HG02870 (cell line): ENCODE data around the gene NUMA1.

Experiments used
- ATAC-seq: cut with Tn5 transposase; IDR thresholded peaks from one replicate; pipeline ENCODE4 v1.9.1; 2021; ENCODE audit warnings: mild to moderate bottlenecking, moderate library complexity; ENCODE audit not compliant: unreplicated experiment

NUMA1 gene

GRCh38 chr11:72102946-72103753 is 22.8 kb upstream of the NUMA1 start, which contains the start of gene LAMTOR1:
Gene LAMTOR1, minus strand, starts transcription at chr11:72103297. Its CDS starts 73 bp downstream, at chr11:72103224.
- peak; percentile 87 for ATAC-seq

GRCh38 chr11:72102631-72102945 is 22.2 kb upstream of the NUMA1 start:
- ATAC-seq, result no peak

GRCh38 chr11:72102162-72102561 is 21.8 kb upstream of the NUMA1 start:
- no peak for ATAC-seq

GRCh38 chr11:72100462-72100861 is 20.1 kb upstream of the NUMA1 start:
- ATAC-seq, result no peak

GRCh38 chr11:72100009-72100408 is 19.7 kb upstream of the NUMA1 start:
- ATAC-seq, result no peak

DNA sequence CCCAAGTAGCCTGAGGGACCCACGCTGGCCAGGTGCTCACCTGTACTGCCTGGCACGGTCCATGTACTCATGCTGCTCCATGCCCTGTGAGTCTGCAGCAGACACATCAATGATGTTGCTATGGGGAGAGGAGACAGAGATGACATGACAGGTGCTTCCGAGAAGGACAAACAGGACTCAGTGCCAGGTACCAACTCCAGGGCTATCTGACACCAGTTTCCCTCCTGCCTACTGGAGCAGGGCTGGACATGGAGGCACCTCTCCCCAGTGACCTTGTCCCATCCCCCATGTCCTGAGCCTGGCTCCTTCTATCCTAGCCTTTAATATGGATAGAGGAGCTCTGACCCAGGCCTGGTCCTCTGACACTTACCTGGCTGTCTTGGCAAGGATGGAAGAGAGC is 18.4 kb upstream of the NUMA1 start:
- no peak for ATAC-seq

GRCh38 chr11:72091292-72091691 is 10.9 kb upstream of the NUMA1 start:
- no peak for ATAC-seq

- no peak for ATAC-seq
Observed at GRCh38 chr11:72088076-72088808, 7.9 kb upstream of the NUMA1 start.

DNA sequence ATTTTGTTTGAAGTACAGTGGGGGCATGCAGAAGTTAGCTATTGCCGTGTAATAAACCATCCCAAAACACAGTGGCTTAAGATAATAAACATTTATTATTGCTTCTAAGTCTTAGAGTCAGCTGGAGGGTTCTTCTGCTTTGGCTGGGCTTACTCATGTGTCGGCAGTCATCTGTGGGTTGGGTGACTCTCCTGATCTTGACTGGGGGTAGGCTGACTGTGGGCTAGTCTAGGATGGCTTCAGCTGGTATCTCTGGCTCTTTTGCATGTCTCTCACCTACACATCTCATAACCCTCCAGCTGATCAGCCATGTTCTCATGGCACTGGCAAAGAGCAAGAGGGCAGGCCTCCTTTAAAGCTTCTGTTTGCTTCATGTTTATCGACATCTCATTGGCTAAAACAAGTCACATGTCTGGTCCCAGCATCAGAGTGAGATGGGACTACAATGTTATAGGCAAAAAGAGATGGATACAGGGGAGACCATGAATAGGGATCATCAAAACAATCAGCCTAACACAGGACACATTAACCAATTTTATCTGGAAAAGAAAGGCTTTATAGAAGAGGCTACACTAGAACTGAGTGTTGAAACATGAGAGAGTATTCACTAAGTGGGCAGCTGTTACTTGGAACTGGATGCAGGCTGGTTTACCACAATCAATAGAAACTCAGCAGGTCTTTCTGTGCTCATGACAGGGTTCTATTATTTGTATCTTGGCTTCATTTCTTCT is 5.4 kb upstream of the NUMA1 start:
- no peak for ATAC-seq

DNA sequence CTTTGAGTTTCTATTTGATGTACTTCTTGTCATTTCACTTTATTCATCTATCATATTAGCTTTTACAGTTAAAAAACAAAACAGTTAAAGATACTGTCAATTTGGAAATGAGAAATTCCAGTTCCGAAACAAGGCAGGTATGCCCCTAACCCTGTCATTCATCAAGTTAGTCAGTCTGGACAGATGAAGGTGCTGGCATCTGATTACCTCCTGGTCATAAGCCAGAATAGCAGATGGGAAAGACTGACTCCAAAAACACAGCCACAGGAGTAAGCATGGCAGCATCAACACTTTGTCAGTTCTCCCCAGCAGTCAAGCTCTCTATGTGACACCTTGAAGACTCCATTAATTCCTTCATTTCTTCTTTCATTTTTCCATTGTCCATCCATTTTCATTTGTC is 4.6 kb upstream of the NUMA1 start:
- ATAC-seq, result no peak

DNA sequence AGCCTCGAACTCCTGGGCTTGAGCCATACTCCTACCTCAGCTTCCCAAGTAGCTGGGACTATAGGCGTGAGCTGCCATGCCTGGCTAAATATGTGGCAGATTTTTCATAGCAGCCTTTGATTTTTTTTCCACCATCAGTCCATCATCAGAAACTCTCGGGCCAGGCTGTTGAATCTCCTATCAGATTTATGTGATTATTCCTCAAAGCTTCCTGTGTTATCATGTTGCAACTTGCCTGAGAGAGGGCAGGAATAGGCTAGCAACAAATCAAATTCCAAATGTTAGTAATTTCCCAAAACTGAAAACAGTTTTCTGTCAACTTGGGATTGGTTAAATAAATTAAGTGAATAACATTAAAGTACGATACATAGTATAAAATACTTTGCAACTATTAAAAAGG is 3.7 kb upstream of the NUMA1 start:
- ATAC-seq, result no peak

- ATAC-seq, result no peak
Observed at GRCh38 chr11:72083414-72083813, 3.1 kb upstream of the NUMA1 start.

DNA sequence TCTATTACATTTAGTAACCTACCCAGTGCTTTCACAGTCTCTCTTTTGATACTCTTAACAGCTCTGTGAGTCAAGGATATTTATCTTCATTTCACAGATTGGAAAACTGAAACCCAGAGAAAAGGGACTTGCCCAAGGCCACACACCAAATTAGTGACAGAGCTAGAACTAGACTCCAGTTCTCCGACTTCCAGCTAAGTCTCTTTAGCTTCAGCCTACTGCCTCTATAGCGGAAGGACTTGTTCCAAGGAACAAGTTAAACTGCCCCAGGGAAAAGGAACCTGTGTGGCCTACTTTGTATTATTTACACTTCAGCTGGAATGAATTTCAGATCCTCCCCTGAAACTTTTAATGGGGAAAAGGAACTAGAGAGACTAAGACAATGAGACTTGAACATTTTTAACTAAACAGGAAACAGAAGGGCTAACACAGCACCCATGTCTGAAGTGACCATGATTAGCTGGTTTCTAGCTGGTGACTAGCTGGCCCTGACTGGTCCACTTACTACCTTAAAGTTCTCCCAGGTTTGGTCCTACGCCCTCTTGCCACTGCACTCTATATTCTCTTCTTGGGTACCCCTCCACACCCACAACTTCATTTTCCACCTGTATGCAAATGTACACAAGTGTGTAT is 1.6 kb upstream of the NUMA1 start:
- ATAC-seq, result no peak

DNA sequence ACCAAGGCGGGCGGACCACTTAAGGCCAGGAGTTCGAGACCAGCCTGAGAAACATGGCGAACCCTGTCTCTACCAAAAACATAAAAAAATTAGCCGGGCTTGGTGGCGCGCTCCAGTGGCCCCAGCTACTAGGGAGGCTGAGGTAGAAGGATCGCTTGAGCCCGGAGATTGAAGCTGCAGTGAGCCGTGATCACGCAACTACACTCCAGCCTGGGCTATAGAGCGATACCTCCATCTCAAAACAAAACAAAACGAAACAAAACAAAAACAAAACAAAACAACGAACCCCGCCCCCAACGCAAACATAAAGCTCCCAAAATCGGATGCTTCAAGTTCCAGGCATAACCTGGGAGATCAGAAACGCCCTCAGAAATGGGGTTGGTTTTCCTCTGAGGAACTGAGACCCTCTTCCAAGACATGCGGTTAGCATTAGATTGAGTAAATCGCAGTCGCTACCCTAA is 872 bp upstream of the NUMA1 start:
- no peak for ATAC-seq

GRCh38 chr11:72079819-72080325 is 470 bp downstream of the NUMA1 start:
- no peak for ATAC-seq

- no peak for ATAC-seq
Observed at GRCh38 chr11:72078477-72078876, 1.9 kb downstream of the NUMA1 start.

GRCh38 chr11:72075756-72076155 is 4.6 kb downstream of the NUMA1 start:
- no peak for ATAC-seq

- ATAC-seq, result no peak
Observed at GRCh38 chr11:72075109-72075508, 5.2 kb downstream of the NUMA1 start.

DNA sequence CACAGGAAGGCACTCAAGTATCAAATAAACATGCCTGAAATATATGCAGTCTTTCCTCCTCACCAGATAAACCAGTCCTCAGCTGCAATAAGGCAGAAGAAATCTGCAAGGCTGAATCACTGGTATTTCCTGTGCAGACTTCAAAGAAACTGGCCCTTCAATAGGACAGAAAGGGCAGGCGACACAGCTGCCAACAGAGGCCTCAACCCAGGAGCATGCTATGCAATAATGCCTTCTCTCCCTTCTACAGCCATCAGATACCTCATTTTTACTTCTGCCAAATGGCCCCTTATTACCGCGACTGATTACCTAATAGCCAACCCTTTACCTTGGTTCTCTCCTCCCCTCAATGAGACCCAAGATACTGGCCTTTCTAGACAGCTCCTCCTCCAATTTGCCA is 8.0 kb downstream of the NUMA1 start:
- ATAC-seq, result no peak

DNA sequence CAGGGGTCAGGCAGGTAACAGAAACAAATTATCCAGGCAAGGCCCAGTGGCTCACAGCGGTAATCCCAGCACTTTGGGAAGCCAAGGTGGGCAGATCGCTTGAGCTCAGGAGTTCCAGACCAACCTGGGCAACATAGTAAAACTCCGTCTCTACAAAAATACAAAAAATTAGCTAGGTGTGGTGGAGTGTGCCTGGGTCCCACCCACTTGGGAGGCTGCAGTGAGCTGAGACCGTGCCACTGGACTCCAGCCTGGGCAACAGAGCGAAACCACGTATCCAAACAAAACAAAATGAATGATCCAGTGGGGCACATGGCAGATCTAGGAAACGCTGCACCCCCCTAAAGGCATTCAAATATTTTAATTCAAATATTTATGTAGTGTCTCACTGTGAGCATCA is 9.9 kb downstream of the NUMA1 start:
- no peak for ATAC-seq

DNA sequence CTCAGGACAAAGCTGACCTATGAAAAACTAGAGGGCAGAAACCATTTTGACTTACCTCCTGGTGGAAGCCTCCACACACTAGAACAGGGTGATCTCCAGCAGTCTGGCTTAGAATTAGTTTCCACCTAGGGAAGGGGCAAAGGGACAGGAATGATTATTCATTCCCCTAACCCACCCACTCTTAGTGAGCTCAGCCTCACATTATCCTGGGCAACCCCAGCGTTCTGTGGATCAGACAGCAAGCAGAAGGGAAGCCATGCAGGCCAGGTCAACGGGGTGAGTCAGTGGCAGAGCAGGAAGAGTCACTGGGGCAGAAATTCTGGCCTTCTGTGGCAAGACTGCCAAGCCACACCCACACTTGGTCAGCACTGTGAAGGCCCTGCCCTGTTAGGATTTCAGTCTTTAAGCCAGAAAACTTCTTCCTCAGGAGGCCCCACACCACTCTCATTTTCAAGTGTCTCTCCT is 10.5 kb downstream of the NUMA1 start:
- ATAC-seq, result no peak
